ENCODE results near the gene DEPDC1B. TPM values are rescaled to one million over a fixed set of nuclear protein-coding genes. Genes with fewer than 3 reads are reported as not detected.
A peak's percentile ranks its signal among the peaks of the same experiment; 100 is the strongest.

Gene DEPDC1B
- total RNA-seq, 4 donors from 2014 or later: 2.7 to 3.2 (median 2.9) TPM; not detected in 1

- Histone ChIP-seq H3K27me3 (no peaks in the 10 kb centered on the region), H3K27ac (no peak overlapping the region), H3K9me3 (no peaks in the 10 kb centered on the region), H3K36me3 (no peaks in the 10 kb centered on the region), H3K4me3 (no peak overlapping the region), H3K4me1 (peaks cover 0 to 11% (median 6%) of the 10 kb centered on the region in 4 donors)
- TF ChIP-seq POLR2AphosphoS5 (IDR thresholded peaks at IDR 0.05) (no peak), CTCF (IDR thresholded peaks at IDR 0.05) (no peak), POLR2A (IDR thresholded peaks at IDR 0.05) (no peak), EP300 (IDR thresholded peaks at IDR 0.05; ENCODE audit: low read depth) (no peak)
- intact Hi-C loops (cut with DNase I; ENCODE audit: low total_unique reads) (no loop called here), in situ Hi-C loops (cut with MboI; ENCODE audit: low pct_ligation_motif_present in 1 of 4, low pct_unique_long_range_greater_than_20kb in 1 of 4, low sequenced_read_pairs in 3 of 4) (no loop called here)
- no peak for DNase-seq
- WGBS, 2 donors (ENCODE audit: low coverage in 1 of 2): 71 to 80% methylated on average over 1 to 8 of the region's 8 CpGs
Observed at GRCh38 chr5:60701321-60701968, 1.5 kb upstream of the DEPDC1B start.

- Histone ChIP-seq H3K9me3 (no peaks in the 10 kb centered on the region), H3K27ac (peak overlapping the region; percentile 74 to 88 (median 84)), H3K4me1 (peaks cover 0 to 11% (median 6%) of the 10 kb centered on the region in 4 donors), H3K27me3 (no peaks in the 10 kb centered on the region), H3K4me3 (peak overlapping the region; percentile 44 to 77 (median 64)), H3K36me3 (no peaks in the 10 kb centered on the region)
- TF ChIP-seq POLR2A (IDR thresholded peaks at IDR 0.05) (no peak), POLR2AphosphoS5 (IDR thresholded peaks at IDR 0.05) (no peak), CTCF (IDR thresholded peaks at IDR 0.05) (no peak), EP300 (IDR thresholded peaks at IDR 0.05; ENCODE audit: low read depth) (no peak)
- intact Hi-C loops (cut with DNase I; ENCODE audit: low total_unique reads) (no loop called here), in situ Hi-C loops (cut with MboI; ENCODE audit: low pct_ligation_motif_present in 1 of 4, low pct_unique_long_range_greater_than_20kb in 1 of 4, low sequenced_read_pairs in 3 of 4) (no loop called here)
- DNase-seq: peak; percentile 14
- WGBS, 2 donors (ENCODE audit: low coverage in 1 of 2): 0% methylated on average over 8 to 16 of the region's 16 CpGs
Observed at GRCh38 chr5:60700416-60700757, 421 bp upstream of the DEPDC1B start.

- no peak for DNase-seq
- Histone ChIP-seq H3K4me3 (peak overlapping the region; percentile 44 to 77 (median 64)), H3K27me3 (no peaks in the 10 kb centered on the region), H3K9me3 (no peaks in the 10 kb centered on the region), H3K4me1 (peaks cover 0 to 11% (median 6%) of the 10 kb centered on the region in 4 donors), H3K36me3 (no peaks in the 10 kb centered on the region), H3K27ac (peak overlapping the region; percentile 74 to 88 (median 84))
- TF ChIP-seq CTCF (IDR thresholded peaks at IDR 0.05) (no peak), POLR2A (IDR thresholded peaks at IDR 0.05) (no peak), EP300 (IDR thresholded peaks at IDR 0.05; ENCODE audit: low read depth) (no peak), POLR2AphosphoS5 (IDR thresholded peaks at IDR 0.05) (no peak)
- in situ Hi-C loops (cut with MboI; ENCODE audit: low pct_ligation_motif_present in 1 of 4, low pct_unique_long_range_greater_than_20kb in 1 of 4, low sequenced_read_pairs in 3 of 4) (no loop called here), intact Hi-C loops (cut with DNase I; ENCODE audit: low total_unique reads) (no loop called here)
- WGBS, 2 donors (ENCODE audit: low coverage in 1 of 2): 0% methylated on average over 2 to 9 of the region's 9 CpGs
Observed at GRCh38 chr5:60699288-60699608, 718 bp downstream of the DEPDC1B start.

- H3K27ac ChIP-seq: no peak overlapping the region
- DNase-seq: no peak
- no peak overlapping the region for H3K4me3 ChIP-seq
- intact Hi-C loops (cut with DNase I; ENCODE audit: low total_unique reads): no loop called here
- no peak for TF ChIP-seq EP300 (IDR thresholded peaks at IDR 0.05; ENCODE audit: low read depth)
- no peak for TF ChIP-seq POLR2AphosphoS5 (IDR thresholded peaks at IDR 0.05)
- no peak for TF ChIP-seq POLR2A (IDR thresholded peaks at IDR 0.05)
- TF ChIP-seq CTCF (IDR thresholded peaks at IDR 0.05): no peak
- H3K4me1 ChIP-seq: peaks cover 0 to 11% (median 6%) of the 10 kb centered on the region in 4 donors
- no peaks in the 10 kb centered on the region for H3K36me3 ChIP-seq
- in situ Hi-C loops (cut with MboI; ENCODE audit: low pct_ligation_motif_present in 1 of 4, low pct_unique_long_range_greater_than_20kb in 1 of 4, low sequenced_read_pairs in 3 of 4): no loop called here
- 85 to 87% methylated on average over 4 to 7 of the region's 7 CpGs for WGBS, 2 donors (ENCODE audit: low coverage in 1 of 2)
- H3K27me3 ChIP-seq: no peaks in the 10 kb centered on the region
- H3K9me3 ChIP-seq: no peaks in the 10 kb centered on the region
Observed at GRCh38 chr5:60698336-60698735, 1.6 kb downstream of the DEPDC1B start.
